GM12891 (cell line): ENCODE measurements around the gene PLIN5.

Experiments used
- DNase-seq: peaks from one replicate; pipeline ENCODE4 v3.0.0; 2011; ENCODE audit warnings: low spot score; ENCODE audit not compliant: insufficient read length
- FAIRE-seq: peaks from 2 replicates; lab custom pipeline; 2011; peaks lifted over from hg19 to GRCh38; lab: Jason Lieb, UNC
- PAX5 ChIP-seq: IDR thresholded peaks from 2 replicates; pipeline ENCODE4 v1.6.1; 2011; ENCODE audit warnings: low read length, moderate library complexity, mild to moderate bottlenecking; ENCODE audit not compliant: insufficient read depth, severe bottlenecking
- POLR2A ChIP-seq: IDR thresholded peaks from 2 replicates; pipeline ENCODE4 v1.6.1; 2011; ENCODE audit warnings: low read depth, low read length, control low read depth
- POLR2AphosphoS5 ChIP-seq: IDR thresholded peaks from 2 replicates; pipeline ENCODE4 v1.6.1; 2011; ENCODE audit warnings: low read depth, low read length, control low read depth
- POU2F2 ChIP-seq: IDR thresholded peaks from 2 replicates; pipeline ENCODE4 v1.6.1; 2011; ENCODE audit warnings: low read depth, mild to moderate bottlenecking, control low read depth, low read length, moderate library complexity
- SPI1 ChIP-seq: IDR thresholded peaks from 2 replicates; pipeline ENCODE4 v1.6.1; 2011; ENCODE audit warnings: low read depth, low read length, control low read depth
- TAF1 ChIP-seq: IDR thresholded peaks from 2 replicates; pipeline ENCODE4 v1.6.1; 2011; ENCODE audit warnings: low read depth, low read length, control low read depth

Gene PLIN5

GRCh38 chr19:4507150-4507452, 27.9 kb downstream of the PLIN5 start:
- TF ChIP-seq PAX5 (no peak), POLR2A (no peak), POU2F2 (no peak), TAF1 (no peak), POLR2AphosphoS5 (no peak), SPI1 (no peak)
- FAIRE-seq (no peak), DNase-seq (no peak)

GRCh38 chr19:4506449-4507149, 28.4 kb downstream of the PLIN5 start:
- TF ChIP-seq POLR2A (no peak), PAX5 (no peak), SPI1 (no peak), TAF1 (no peak), POU2F2 (no peak), POLR2AphosphoS5 (no peak)

GRCh38 chr19:4505570-4506448, 29.2 kb downstream of the PLIN5 start:
- FAIRE-seq (no peak), DNase-seq (no peak)
- no peak for TF ChIP-seq POLR2AphosphoS5
- TF ChIP-seq POU2F2: no peak
- no peak for TF ChIP-seq PAX5
- TF ChIP-seq POLR2A: no peak
- TF ChIP-seq SPI1: no peak
- no peak for TF ChIP-seq TAF1

More at GRCh38 chr19:4506449-4507149, 28.4 kb downstream of the PLIN5 start:
- FAIRE-seq (no peak), DNase-seq (no peak)

- DNase-seq (no peak), FAIRE-seq (no peak)
- TF ChIP-seq SPI1: no peak
- no peak for TF ChIP-seq TAF1
- no peak for TF ChIP-seq PAX5
- TF ChIP-seq POU2F2: no peak
- TF ChIP-seq POLR2AphosphoS5: no peak
- no peak for TF ChIP-seq POLR2A
Observed at GRCh38 chr19:4504891-4505569, 30.0 kb downstream of the PLIN5 start.

GRCh38 chr19:4504297-4504701, 30.7 kb downstream of the PLIN5 start:
- TF ChIP-seq POU2F2 (no peak), POLR2A (no peak), POLR2AphosphoS5 (no peak), SPI1 (no peak), TAF1 (no peak), PAX5 (no peak)
- no peak for DNase-seq
- no peak for FAIRE-seq

GRCh38 chr19:4503825-4504170, 31.2 kb downstream of the PLIN5 start:
- no peak for TF ChIP-seq PAX5
- TF ChIP-seq SPI1: no peak
- TF ChIP-seq POLR2AphosphoS5: no peak
- TF ChIP-seq POLR2A: no peak
- TF ChIP-seq TAF1: no peak
- TF ChIP-seq POU2F2: no peak
- DNase-seq (no peak), FAIRE-seq (no peak)

GRCh38 chr19:4503132-4503824, 31.7 kb downstream of the PLIN5 start:
- DNase-seq: no peak

GRCh38 chr19:4502282-4503131, 32.5 kb downstream of the PLIN5 start:
- no peak for DNase-seq
- no peak for FAIRE-seq
- TF ChIP-seq POLR2A: no peak
- no peak for TF ChIP-seq TAF1
- no peak for TF ChIP-seq POLR2AphosphoS5
- TF ChIP-seq PAX5: no peak
- TF ChIP-seq SPI1: no peak

More at GRCh38 chr19:4503132-4503824, 31.7 kb downstream of the PLIN5 start:
- TF ChIP-seq SPI1 (no peak), PAX5 (no peak), TAF1 (no peak), POLR2AphosphoS5 (no peak), POLR2A (no peak), POU2F2 (no peak)
- FAIRE-seq: no peak

GRCh38 chr19:4501691-4502090, 33.3 kb downstream of the PLIN5 start:
- TF ChIP-seq POLR2AphosphoS5: no peak
- no peak for TF ChIP-seq POLR2A
- TF ChIP-seq SPI1: no peak
- no peak for TF ChIP-seq PAX5
- TF ChIP-seq POU2F2: no peak
- no peak for TF ChIP-seq TAF1
- DNase-seq: no peak
- FAIRE-seq: no peak
